Gastroesophageal sphincter (tissue), 4 donors: Measurements from ENCODE around the gene ADM. TPM values are rescaled to one million over a fixed set of nuclear protein-coding genes. Genes with fewer than 3 reads are reported as not detected.

Source experiments
- ATAC-seq: fragments of 150-250 bp; one replicate; pipeline ENCODE4 v1.9.1; 2016; ENCODE audit warnings: mild to moderate bottlenecking, moderate library complexity
- H3K27ac ChIP-seq, 4 donors: fragments of 200-600 bp; sonication (generic) in 3 of 4; 1 replicate in 3 of 4; 2 replicates in 1 of 4; pipeline ENCODE4 v1.5.1; 2016 to 2019
- H3K27me3 ChIP-seq: fragments of 200-600 bp; sonication (generic); one replicate; pipeline ENCODE4 v1.5.1; 2019
- H3K36me3 ChIP-seq, 2 donors: fragments of 200-600 bp; sonication (generic); one replicate each; pipeline ENCODE4 v1.5.1; 2019; ENCODE audit warnings: control low read depth in 1 of 2
- H3K4me1 ChIP-seq, 3 donors: fragments of 200-600 bp; sonication (generic); 1 replicate in 2 of 3; 2 replicates in 1 of 3; pipeline ENCODE4 v1.5.1; 2016 to 2019; ENCODE audit warnings: control low read depth in 2 of 3
- H3K4me3 ChIP-seq, 2 donors: fragments of 200-600 bp; sonication (generic); one replicate each; pipeline ENCODE4 v1.5.1; 2019; ENCODE audit warnings: mild to moderate bottlenecking in 1 of 2, moderate library complexity in 1 of 2
- H3K9me3 ChIP-seq, 3 donors: fragments of 200-600 bp; sonication (generic); one replicate each; pipeline ENCODE4 v1.5.1; 2017 to 2019; ENCODE audit warnings: control low read depth in 2 of 3
- EP300 ChIP-seq: sonication (generic); formaldehyde crosslinking; IDR thresholded peaks from one replicate; pipeline ENCODE4 v1.6.1; 2017; ENCODE audit warnings: antibody characterized with exemption, mild to moderate bottlenecking
- POLR2A ChIP-seq, 2 donors: fragments of 450-650 bp; IDR thresholded peaks; one replicate each; pipeline ENCODE4 v1.6.1; 2017; ENCODE audit warnings: antibody characterized with exemption in 2 of 2, mild to moderate bottlenecking in 2 of 2, moderate library complexity in 1 of 2
- POLR2AphosphoS5 ChIP-seq: sonication (generic); formaldehyde crosslinking; IDR thresholded peaks from one replicate; pipeline ENCODE4 v1.6.1; 2017; ENCODE audit warnings: antibody characterized with exemption
- WGBS, 2 donors: methylation state at CpG; one replicate each; pipeline ENCODE4 v1.1.5; 2018; ENCODE audit warnings: low coverage in 1 of 2; 5-methylcytosine and 5-hydroxymethylcytosine counted together
- total RNA-seq, 4 donors: library from RNA; depleted of rRNA; stranded (reverse); fragments of >200 nt; gene quantifications; one replicate each; pipeline ENCODE4 v1.1.0, GENCODE V29; 2016
- TF ChIP-seq, protein P1 (sequence below), 4 experiments: fragments of 200-600 bp in 2 of 4; fragments of 450-650 bp in 2 of 4; sonication (generic) in 1 of 4; IDR thresholded peaks; one replicate each; pipeline ENCODE4 v1.5.1; 2017 to 2019; ENCODE audit warnings: antibody characterized with exemption in 4 of 4, mild to moderate bottlenecking in 2 of 4, moderate library complexity in 2 of 4

The ADM gene
- total RNA-seq, 4 donors from 2014 or later: 36.3 to 108 (median 81.8) TPM

DNA sequence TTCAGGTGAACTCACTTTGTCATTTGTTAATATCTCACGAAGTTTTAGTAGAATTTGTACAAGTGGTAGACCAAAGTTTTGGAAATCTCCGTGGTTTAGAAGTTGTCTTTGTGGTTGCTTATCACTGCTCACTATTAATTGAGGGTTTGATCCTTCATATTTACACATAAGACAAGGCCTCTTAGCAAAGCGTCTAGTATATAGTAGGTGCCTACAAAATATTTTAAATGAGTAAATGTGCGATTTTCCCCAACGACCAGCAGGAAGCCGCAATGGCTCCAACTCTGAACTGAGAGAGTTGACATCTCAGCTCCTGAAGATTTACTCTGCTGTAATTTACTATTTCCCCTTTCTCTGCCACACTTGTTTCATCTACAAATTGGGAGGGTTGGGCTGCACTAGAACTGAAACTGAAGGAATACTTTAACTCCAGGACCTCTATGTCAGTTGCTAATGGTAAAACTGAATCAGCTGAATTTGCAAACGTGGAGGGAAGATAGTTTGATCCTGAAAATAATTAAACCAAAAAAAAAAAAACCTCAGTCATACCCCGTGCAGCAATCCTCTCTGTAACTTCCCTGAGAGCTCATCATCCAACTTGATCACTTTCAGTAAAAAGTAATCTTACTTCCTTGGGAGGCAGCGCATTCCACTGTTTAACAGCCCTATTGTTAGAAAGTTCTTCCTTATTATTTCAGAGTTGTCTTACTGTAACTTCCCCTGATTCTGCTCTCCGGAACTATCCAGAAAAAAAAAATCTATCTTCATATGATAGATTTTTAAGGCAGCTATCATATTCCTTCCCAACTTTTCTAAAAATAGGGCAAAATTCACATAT lies 9.6 kb upstream of the ADM start:
- Histone ChIP-seq H3K4me1 (peaks cover 0 to 40% (median 8%) of the 10 kb centered on the region in 3 donors), H3K36me3 (no peaks in the 10 kb centered on the region), H3K9me3 (no peaks in the 10 kb centered on the region), H3K4me3 (peak overlapping the region in 1 of 2 donors; percentile 99), H3K27ac (peak overlapping the region in 3 of 4 donors; percentile 96 to 99 (median 99)), H3K27me3 (no peaks in the 10 kb centered on the region)
- ATAC-seq: no peak
- 60 to 67% methylated on average over 10 of the region's 10 CpGs for WGBS, 2 donors
- TF ChIP-seq, protein P1, sequence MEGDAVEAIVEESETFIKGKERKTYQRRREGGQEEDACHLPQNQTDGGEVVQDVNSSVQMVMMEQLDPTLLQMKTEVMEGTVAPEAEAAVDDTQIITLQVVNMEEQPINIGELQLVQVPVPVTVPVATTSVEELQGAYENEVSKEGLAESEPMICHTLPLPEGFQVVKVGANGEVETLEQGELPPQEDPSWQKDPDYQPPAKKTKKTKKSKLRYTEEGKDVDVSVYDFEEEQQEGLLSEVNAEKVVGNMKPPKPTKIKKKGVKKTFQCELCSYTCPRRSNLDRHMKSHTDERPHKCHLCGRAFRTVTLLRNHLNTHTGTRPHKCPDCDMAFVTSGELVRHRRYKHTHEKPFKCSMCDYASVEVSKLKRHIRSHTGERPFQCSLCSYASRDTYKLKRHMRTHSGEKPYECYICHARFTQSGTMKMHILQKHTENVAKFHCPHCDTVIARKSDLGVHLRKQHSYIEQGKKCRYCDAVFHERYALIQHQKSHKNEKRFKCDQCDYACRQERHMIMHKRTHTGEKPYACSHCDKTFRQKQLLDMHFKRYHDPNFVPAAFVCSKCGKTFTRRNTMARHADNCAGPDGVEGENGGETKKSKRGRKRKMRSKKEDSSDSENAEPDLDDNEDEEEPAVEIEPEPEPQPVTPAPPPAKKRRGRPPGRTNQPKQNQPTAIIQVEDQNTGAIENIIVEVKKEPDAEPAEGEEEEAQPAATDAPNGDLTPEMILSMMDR (IDR thresholded peaks at IDR 0.05): no peak
- TF ChIP-seq POLR2AphosphoS5 (no peak), POLR2A (IDR thresholded peaks at IDR 0.05) (no peak), EP300 (no peak)

- ATAC-seq: no peak
- 68% methylated on average over 2 of the region's 5 CpGs; no CpG with 5 or more reads in 1 of the 2 donors for WGBS, 2 donors
- no peak overlapping the region for H3K4me3 ChIP-seq
- no peaks in the 10 kb centered on the region for H3K27me3 ChIP-seq
- no peak overlapping the region for H3K27ac ChIP-seq
- H3K9me3 ChIP-seq: no peaks in the 10 kb centered on the region
- no peak for TF ChIP-seq EP300
- TF ChIP-seq POLR2AphosphoS5: no peak
- TF ChIP-seq, protein P1 (IDR thresholded peaks at IDR 0.05): no peak
- no peak for TF ChIP-seq POLR2A (IDR thresholded peaks at IDR 0.05)
- peaks cover 0 to 24% (median 6%) of the 10 kb centered on the region in 3 donors for H3K4me1 ChIP-seq
- H3K36me3 ChIP-seq: no peaks in the 10 kb centered on the region
Measured at GRCh38 chr11:10298342-10298741, 6.5 kb upstream of the ADM start.

DNA sequence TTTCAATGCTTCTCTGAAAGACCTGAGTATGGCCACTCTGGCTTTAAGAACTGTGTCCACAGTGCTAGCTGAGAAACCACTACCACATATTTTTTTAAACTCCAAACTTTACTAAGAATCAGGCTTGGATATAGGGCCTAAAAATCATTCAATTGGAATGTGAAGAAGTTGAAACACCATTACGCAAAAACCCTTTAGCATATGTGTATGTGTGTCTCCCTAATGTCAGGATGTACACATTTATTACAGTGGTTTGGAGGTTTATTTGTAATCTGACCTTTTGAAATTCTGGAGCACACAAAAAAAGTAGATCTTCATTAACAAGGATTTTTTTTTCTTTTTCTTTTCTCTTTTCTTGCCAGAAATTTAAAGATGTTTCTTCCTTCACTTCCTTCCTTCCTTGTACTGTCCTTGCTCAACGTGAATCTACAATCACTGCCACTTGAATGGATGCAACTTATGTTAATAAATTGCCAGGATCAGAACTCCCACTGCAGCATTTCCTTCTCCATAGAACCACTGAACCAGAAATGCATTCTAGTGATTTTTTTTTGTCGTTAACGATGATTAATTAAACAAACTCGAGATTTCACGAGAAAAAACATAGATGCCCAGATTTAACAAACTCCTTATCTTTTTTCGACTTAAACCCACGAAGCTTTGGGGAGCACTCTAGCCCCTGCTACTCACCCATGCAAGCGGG lies 3.1 kb upstream of the ADM start:
- ATAC-seq: no peak
- Histone ChIP-seq H3K4me1 (peaks cover 0 to 46% (median 11%) of the 10 kb centered on the region in 3 donors), H3K27ac (peak overlapping the region in 3 of 4 donors; percentile 92 to 94 (median 94)), H3K27me3 (no peaks in the 10 kb centered on the region), H3K4me3 (peak overlapping the region in 1 of 2 donors; percentile 72), H3K36me3 (no peaks in the 10 kb centered on the region), H3K9me3 (no peaks in the 10 kb centered on the region)
- 22 to 50% methylated on average over 4 to 9 of the region's 9 CpGs for WGBS, 2 donors
- TF ChIP-seq POLR2A (IDR thresholded peaks at IDR 0.05) (no peak), EP300 (no peak), POLR2AphosphoS5 (no peak)
- TF ChIP-seq, protein P1 (IDR thresholded peaks at IDR 0.05): no peak

GRCh38 chr11:10302359-10302743 lies 2.5 kb upstream of the ADM start:
- TF ChIP-seq, protein P1 (IDR thresholded peaks at IDR 0.05): no peak
- TF ChIP-seq EP300 (no peak), POLR2A (IDR thresholded peaks at IDR 0.05) (no peak), POLR2AphosphoS5 (no peak)
- Histone ChIP-seq H3K27ac (peak overlapping the region; percentile 64 to 94 (median 93)), H3K4me3 (peak overlapping the region; percentile 72 to 76), H3K36me3 (no peaks in the 10 kb centered on the region), H3K27me3 (no peaks in the 10 kb centered on the region), H3K4me1 (peaks cover 0 to 51% (median 11%) of the 10 kb centered on the region in 3 donors), H3K9me3 (no peaks in the 10 kb centered on the region)
- 91% methylated on average over 4 of the region's 10 CpGs; no CpG with 5 or more reads in 1 of the 2 donors for WGBS, 2 donors
- ATAC-seq: peak; percentile 1
